Right lobe of liver (tissue), 6 donors: Measurements from ENCODE around the gene ARL4C. TPM values are rescaled to one million over a fixed set of nuclear protein-coding genes. Genes with fewer than 3 reads are reported as not detected.

Source experiments
- ATAC-seq, 4 donors: fragments of 200-7000 bp; cut with Tn5 transposase; one replicate each; pipeline ENCODE4 v1.9.1; 2020; ENCODE audit warnings: mild to moderate bottlenecking in 4 of 4, moderate library complexity in 4 of 4
- DNase-seq, 3 donors: peaks; one replicate each; pipeline ENCODE4 v3.0.0-alpha.2; 2020
- H3K27ac ChIP-seq, 3 donors: fragments of 200-600 bp; one replicate each; pipeline ENCODE4 v1.8.0; 2022
- H3K27me3 ChIP-seq, 2 donors: fragments of 200-600 bp; one replicate each; pipeline ENCODE4 v1.8.0; 2022
- H3K36me3 ChIP-seq, 4 donors: fragments of 200-600 bp; sonication (generic) in 1 of 4; one replicate each; pipeline versions ENCODE4 v1.5.1 to v1.8.0; 2017 to 2022; ENCODE audit warnings: control low read depth in 1 of 4
- H3K4me1 ChIP-seq, 4 donors: fragments of 200-600 bp; sonication (generic) in 1 of 4; one replicate each; pipeline versions ENCODE4 v1.5.1 to v1.8.0; 2017 to 2022; ENCODE audit warnings: control low read depth in 1 of 4
- H3K4me3 ChIP-seq, 3 donors: fragments of 200-600 bp; one replicate each; pipeline ENCODE4 v1.8.0; 2022
- H3K9me3 ChIP-seq, 4 donors: fragments of 200-600 bp; sonication (generic) in 1 of 4; one replicate each; pipeline versions ENCODE4 v1.5.1 to v1.8.0; 2017 to 2022; ENCODE audit warnings: control low read depth in 1 of 4
- CTCF ChIP-seq, 4 donors: fragments of 200-600 bp in 3 of 4; fragments of 450-650 bp in 1 of 4; IDR thresholded peaks; one replicate each; pipeline versions ENCODE4 v1.5.1 to v1.8.0; 2016 to 2022; ENCODE audit warnings: antibody characterized with exemption in 4 of 4, mild to moderate bottlenecking in 2 of 4
- POLR2A ChIP-seq: fragments of 450-650 bp; IDR thresholded peaks from one replicate; pipeline ENCODE4 v1.6.1; 2017; ENCODE audit warnings: antibody characterized with exemption, mild to moderate bottlenecking
- WGBS: methylation state at CpG from one replicate; pipeline ENCODE4 v1.1.6; 2018; ENCODE audit warnings: low coverage, low lambda C conversion rate; ENCODE audit not compliant: insufficient coverage; ENCODE audit errors: missing lambda C conversion rate; 5-methylcytosine and 5-hydroxymethylcytosine counted together
- intact Hi-C, 2 donors: fragments of 100-400 bp; cut with DNase I; formaldehyde crosslinking; loops; one replicate each; pipeline versions ENCODE4 v1.11.2 to v1.14.1; 2022
- long read RNA-seq: library from polyadenylated mRNA; unstranded; transcript quantifications from one replicate; pipeline ENCODE4 v2.0.0, GENCODE V29; 2019
- total RNA-seq, 6 experiments: library from RNA; depleted of rRNA in 2 of 6; stranded (reverse); fragments of >200 nt in 2 of 6; fragmentation: NEBNext Ultra II Directional in 3 of 6; extraction: Animal tissue kit (Norgen Biotek cat#: 25700) in 3 of 6; gene quantifications; one replicate each; pipeline versions ENCODE4 v1.1.0 to v1.2.4, GENCODE V29; 2016 to 2023
- donor health status: DM: no; HTN: yes; CAD: no.
- donor health status: DM: no; HTN: no; CAD: no.
- donor health status: DM: no; HTN: no; CAD: no.
- donor health status: DM: no; HTN: yes; CAD: no.
- donor health status: DM: no; HTN: yes; CAD: no.

Gene ARL4C
- total RNA-seq, result 1 to 10 TPM; 1.4 to 9.4 (median 2.5) TPM
- long read RNA-seq, result 0 reads

- Histone ChIP-seq H3K27ac (peak within 1 kb of the TSS; percentile 4 to 65 (median 59)), H3K9me3 (no peaks in the 10 kb centered on the region), H3K4me3 (peak within 1 kb of the TSS; percentile 50 to 68 (median 58)), H3K4me1 (peaks cover 0 to 12% (median under 1%) of the 10 kb centered on the region in 4 donors), H3K27me3 (no peaks in the 10 kb centered on the region), H3K36me3 (no peaks in the 10 kb centered on the region)
- DNase-seq (peak; percentile 68 to 83 (median 78)), ATAC-seq (peak; percentile 82 to 90 (median 88))
- intact Hi-C loops, result no loop called here
- TF ChIP-seq POLR2A (peak; percentile 69), CTCF (IDR thresholded peaks at IDR 0.05) (peak in 2 of 4 donors; percentile 5)
- whole genome bisulfite sequencing, result 20% methylated on average over 1 of the region's 100 CpGs
Measured at GRCh38 chr2:234496835-234497593, at the start of gene ARL4C. ARL4C (minus strand) TSS chr2:234497081; CDS start chr2:234496586, 495 bp downstream.

GRCh38 chr2:234544659-234545611 lies 48.1 kb upstream of the ARL4C start:
- peak; percentile 92 to 96 (median 94) for ATAC-seq
- peak; percentile 62 to 68 (median 68) for DNase-seq
- TF ChIP-seq CTCF (IDR thresholded peaks at IDR 0.05) (peak; percentile 77 to 94 (median 91)), POLR2A (no peak)
- Histone ChIP-seq H3K27me3 (no peaks in the 10 kb centered on the region), H3K36me3 (no peaks in the 10 kb centered on the region), H3K4me3 (no peak overlapping the region), H3K4me1 (no peaks in the 10 kb centered on the region), H3K27ac (no peak overlapping the region), H3K9me3 (no peaks in the 10 kb centered on the region)
- 19% methylated on average over 24 of the region's 24 CpGs for WGBS
- intact Hi-C loops, result loop anchor here in 1 of 2 donors (5.0 kb wide), 1 partner anchor 567 kb away; no protein-coding TSS in a partner anchor

GRCh38 chr2:234542742-234543141 lies 45.9 kb upstream of the ARL4C start:
- Histone ChIP-seq H3K27ac (no peak overlapping the region), H3K4me3 (no peak overlapping the region), H3K4me1 (no peaks in the 10 kb centered on the region), H3K27me3 (no peaks in the 10 kb centered on the region), H3K9me3 (no peaks in the 10 kb centered on the region), H3K36me3 (no peaks in the 10 kb centered on the region)
- WGBS, result 66% methylated on average over 10 of the region's 11 CpGs
- ATAC-seq (no peak), DNase-seq (no peak)
- intact Hi-C loops, result no loop called here
- no peak for TF ChIP-seq POLR2A
- no peak for TF ChIP-seq CTCF (IDR thresholded peaks at IDR 0.05)

GRCh38 chr2:234537929-234538328 lies 41.0 kb upstream of the ARL4C start:
- 67% methylated on average over 4 of the region's 4 CpGs for WGBS
- no peaks in the 10 kb centered on the region for H3K9me3 ChIP-seq

More at GRCh38 chr2:234537929-234538328, 41.0 kb upstream of the ARL4C start:
- H3K27ac ChIP-seq, result no peak overlapping the region
- no peak for TF ChIP-seq CTCF (IDR thresholded peaks at IDR 0.05)
- no peak for TF ChIP-seq POLR2A
- DNase-seq, result no peak
- H3K27me3 ChIP-seq, result no peaks in the 10 kb centered on the region
- no peak for ATAC-seq
- intact Hi-C loops, result no loop called here
- H3K4me3 ChIP-seq, result no peak overlapping the region
- no peaks in the 10 kb centered on the region for H3K4me1 ChIP-seq
- no peaks in the 10 kb centered on the region for H3K36me3 ChIP-seq
